H1 (cell line): ENCODE measurements around the gene NTN4. TPM values are rescaled to one million over a fixed set of nuclear protein-coding genes. Genes with fewer than 3 reads are reported as not detected.

Source experiments
- ASH2L ChIP-seq: fragments of 200-600, 300-600 bp; sonication (generic); IDR thresholded peaks from one replicate; pipeline ENCODE4 v1.7.1; 2017; ENCODE audit warnings: low read length
- CHD1 ChIP-seq: IDR thresholded peaks from 2 replicates; pipeline ENCODE4 v1.6.1; 2012; ENCODE audit warnings: low read depth, low read length, improper control_type of control experiment
- KDM4A ChIP-seq: IDR thresholded peaks from one replicate; pipeline ENCODE4 v1.7.1; 2012; ENCODE audit warnings: low read depth, mild to moderate bottlenecking, moderate library complexity, low read length, inconsistent platforms; ENCODE audit not compliant: severe bottlenecking
- KDM5A ChIP-seq: fragments of 200-600 bp; IDR thresholded peaks from 2 replicates; pipeline ENCODE4 v1.7.1; 2012; ENCODE audit warnings: mild to moderate bottlenecking, low read length, inconsistent platforms, mixed read lengths
- NANOG ChIP-seq: IDR thresholded peaks from 2 replicates; pipeline ENCODE4 v1.6.1; 2011; ENCODE audit warnings: low read length, low read depth, mild to moderate bottlenecking, inconsistent platforms; ENCODE audit not compliant: insufficient read depth, poor library complexity, severe bottlenecking
- SIN3A ChIP-seq, 2 experiments: IDR thresholded peaks in 1 of 2; conservative IDR thresholded peaks in 1 of 2; 2 replicates each; pipeline ENCODE4 v1.6.1; 2011 to 2012; ENCODE audit warnings: low read length in 2 of 2, improper control_type of control experiment in 1 of 2, low read depth in 1 of 2, mild to moderate bottlenecking in 1 of 2
- SIX5 ChIP-seq: IDR thresholded peaks from 2 replicates; pipeline ENCODE4 v1.6.1; 2011; ENCODE audit warnings: mild to moderate bottlenecking, low read depth, low read length
- SRF ChIP-seq: IDR thresholded peaks from 2 replicates; pipeline ENCODE4 v1.6.1; 2011; ENCODE audit warnings: mild to moderate bottlenecking, low read depth, low read length, moderate library complexity
- TEAD4 ChIP-seq: IDR thresholded peaks from 2 replicates; pipeline ENCODE4 v1.6.1; 2012; ENCODE audit warnings: low read depth, low read length, inconsistent platforms, mixed read lengths
- polyA plus RNA-seq, 7 experiments: library from polyadenylated mRNA; depleted of rRNA in 3 of 7; stranded (reverse) in 5 of 7; unstranded in 2 of 7; fragments of >200 nt in 5 of 7; fragments of 200-250 nt in 2 of 7; gene quantifications; 1 replicate in 5 of 7; 2 replicates in 1 of 7; 4 replicates in 1 of 7; pipeline versions ENCODE4 v1.2.1 to v1.2.3, GENCODE V29; 2011 to 2013; ENCODE audit warnings: missing spikeins in 2 of 7, mixed read lengths in 2 of 7
- total RNA-seq: library from RNA; stranded (reverse); fragmentation: NEBNext Ultra II Directional; extraction: Animal tissue kit (Norgen Biotek cat#: 25700); gene quantifications from 2 replicates; pipeline ENCODE4 v1.2.1, GENCODE V29; 2021
- TF ChIP-seq, protein P1 (sequence below): fragments of 300-600 bp; sonication (generic); IDR thresholded peaks from 2 replicates; pipeline ENCODE4 v1.7.1; 2012; ENCODE audit warnings: low read length, moderate library complexity, mild to moderate bottlenecking, inconsistent platforms; ENCODE audit not compliant: insufficient replicate concordance
- TF ChIP-seq, protein P2 (sequence below): IDR thresholded peaks from 2 replicates; pipeline ENCODE4 v1.6.1; 2011; ENCODE audit warnings: low read length, improper control_type of control experiment

The NTN4 gene
- total and polyA plus RNA-seq, 2 of the 8 experiments (the other 6 are each of a cell fraction or from before 2014, with no cell fraction given) = 0.74 to 1.3 TPM

GRCh38 chr12:95694136-95694535, 96.4 kb downstream of the NTN4 start (continued):
- TF ChIP-seq, protein P1, sequence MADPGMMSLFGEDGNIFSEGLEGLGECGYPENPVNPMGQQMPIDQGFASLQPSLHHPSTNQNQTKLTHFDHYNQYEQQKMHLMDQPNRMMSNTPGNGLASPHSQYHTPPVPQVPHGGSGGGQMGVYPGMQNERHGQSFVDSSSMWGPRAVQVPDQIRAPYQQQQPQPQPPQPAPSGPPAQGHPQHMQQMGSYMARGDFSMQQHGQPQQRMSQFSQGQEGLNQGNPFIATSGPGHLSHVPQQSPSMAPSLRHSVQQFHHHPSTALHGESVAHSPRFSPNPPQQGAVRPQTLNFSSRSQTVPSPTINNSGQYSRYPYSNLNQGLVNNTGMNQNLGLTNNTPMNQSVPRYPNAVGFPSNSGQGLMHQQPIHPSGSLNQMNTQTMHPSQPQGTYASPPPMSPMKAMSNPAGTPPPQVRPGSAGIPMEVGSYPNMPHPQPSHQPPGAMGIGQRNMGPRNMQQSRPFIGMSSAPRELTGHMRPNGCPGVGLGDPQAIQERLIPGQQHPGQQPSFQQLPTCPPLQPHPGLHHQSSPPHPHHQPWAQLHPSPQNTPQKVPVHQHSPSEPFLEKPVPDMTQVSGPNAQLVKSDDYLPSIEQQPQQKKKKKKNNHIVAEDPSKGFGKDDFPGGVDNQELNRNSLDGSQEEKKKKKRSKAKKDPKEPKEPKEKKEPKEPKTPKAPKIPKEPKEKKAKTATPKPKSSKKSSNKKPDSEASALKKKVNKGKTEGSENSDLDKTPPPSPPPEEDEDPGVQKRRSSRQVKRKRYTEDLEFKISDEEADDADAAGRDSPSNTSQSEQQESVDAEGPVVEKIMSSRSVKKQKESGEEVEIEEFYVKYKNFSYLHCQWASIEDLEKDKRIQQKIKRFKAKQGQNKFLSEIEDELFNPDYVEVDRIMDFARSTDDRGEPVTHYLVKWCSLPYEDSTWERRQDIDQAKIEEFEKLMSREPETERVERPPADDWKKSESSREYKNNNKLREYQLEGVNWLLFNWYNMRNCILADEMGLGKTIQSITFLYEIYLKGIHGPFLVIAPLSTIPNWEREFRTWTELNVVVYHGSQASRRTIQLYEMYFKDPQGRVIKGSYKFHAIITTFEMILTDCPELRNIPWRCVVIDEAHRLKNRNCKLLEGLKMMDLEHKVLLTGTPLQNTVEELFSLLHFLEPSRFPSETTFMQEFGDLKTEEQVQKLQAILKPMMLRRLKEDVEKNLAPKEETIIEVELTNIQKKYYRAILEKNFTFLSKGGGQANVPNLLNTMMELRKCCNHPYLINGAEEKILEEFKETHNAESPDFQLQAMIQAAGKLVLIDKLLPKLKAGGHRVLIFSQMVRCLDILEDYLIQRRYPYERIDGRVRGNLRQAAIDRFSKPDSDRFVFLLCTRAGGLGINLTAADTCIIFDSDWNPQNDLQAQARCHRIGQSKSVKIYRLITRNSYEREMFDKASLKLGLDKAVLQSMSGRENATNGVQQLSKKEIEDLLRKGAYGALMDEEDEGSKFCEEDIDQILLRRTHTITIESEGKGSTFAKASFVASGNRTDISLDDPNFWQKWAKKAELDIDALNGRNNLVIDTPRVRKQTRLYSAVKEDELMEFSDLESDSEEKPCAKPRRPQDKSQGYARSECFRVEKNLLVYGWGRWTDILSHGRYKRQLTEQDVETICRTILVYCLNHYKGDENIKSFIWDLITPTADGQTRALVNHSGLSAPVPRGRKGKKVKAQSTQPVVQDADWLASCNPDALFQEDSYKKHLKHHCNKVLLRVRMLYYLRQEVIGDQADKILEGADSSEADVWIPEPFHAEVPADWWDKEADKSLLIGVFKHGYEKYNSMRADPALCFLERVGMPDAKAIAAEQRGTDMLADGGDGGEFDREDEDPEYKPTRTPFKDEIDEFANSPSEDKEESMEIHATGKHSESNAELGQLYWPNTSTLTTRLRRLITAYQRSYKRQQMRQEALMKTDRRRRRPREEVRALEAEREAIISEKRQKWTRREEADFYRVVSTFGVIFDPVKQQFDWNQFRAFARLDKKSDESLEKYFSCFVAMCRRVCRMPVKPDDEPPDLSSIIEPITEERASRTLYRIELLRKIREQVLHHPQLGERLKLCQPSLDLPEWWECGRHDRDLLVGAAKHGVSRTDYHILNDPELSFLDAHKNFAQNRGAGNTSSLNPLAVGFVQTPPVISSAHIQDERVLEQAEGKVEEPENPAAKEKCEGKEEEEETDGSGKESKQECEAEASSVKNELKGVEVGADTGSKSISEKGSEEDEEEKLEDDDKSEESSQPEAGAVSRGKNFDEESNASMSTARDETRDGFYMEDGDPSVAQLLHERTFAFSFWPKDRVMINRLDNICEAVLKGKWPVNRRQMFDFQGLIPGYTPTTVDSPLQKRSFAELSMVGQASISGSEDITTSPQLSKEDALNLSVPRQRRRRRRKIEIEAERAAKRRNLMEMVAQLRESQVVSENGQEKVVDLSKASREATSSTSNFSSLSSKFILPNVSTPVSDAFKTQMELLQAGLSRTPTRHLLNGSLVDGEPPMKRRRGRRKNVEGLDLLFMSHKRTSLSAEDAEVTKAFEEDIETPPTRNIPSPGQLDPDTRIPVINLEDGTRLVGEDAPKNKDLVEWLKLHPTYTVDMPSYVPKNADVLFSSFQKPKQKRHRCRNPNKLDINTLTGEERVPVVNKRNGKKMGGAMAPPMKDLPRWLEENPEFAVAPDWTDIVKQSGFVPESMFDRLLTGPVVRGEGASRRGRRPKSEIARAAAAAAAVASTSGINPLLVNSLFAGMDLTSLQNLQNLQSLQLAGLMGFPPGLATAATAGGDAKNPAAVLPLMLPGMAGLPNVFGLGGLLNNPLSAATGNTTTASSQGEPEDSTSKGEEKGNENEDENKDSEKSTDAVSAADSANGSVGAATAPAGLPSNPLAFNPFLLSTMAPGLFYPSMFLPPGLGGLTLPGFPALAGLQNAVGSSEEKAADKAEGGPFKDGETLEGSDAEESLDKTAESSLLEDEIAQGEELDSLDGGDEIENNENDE = no peak
- TF ChIP-seq SRF (no peak), SIN3A (conservative IDR thresholded peaks at IDR 0.05 in 1 of 2, IDR thresholded peaks at IDR 0.05 in 1 of 2; ENCODE audit: low read depth in 1 of 2, low read length in 2 of 2) (no peak), ASH2L (no peak), NANOG (no peak), KDM5A (no peak), SIX5 (no peak), TEAD4 (no peak), CHD1 (no peak), KDM4A (no peak)
- TF ChIP-seq, protein P2, sequence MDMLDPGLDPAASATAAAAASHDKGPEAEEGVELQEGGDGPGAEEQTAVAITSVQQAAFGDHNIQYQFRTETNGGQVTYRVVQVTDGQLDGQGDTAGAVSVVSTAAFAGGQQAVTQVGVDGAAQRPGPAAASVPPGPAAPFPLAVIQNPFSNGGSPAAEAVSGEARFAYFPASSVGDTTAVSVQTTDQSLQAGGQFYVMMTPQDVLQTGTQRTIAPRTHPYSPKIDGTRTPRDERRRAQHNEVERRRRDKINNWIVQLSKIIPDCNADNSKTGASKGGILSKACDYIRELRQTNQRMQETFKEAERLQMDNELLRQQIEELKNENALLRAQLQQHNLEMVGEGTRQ = no peak
